ENCODE data around the gene SPSB1. TPM values are rescaled to one million over a fixed set of nuclear protein-coding genes. Genes with fewer than 3 reads are reported as not detected.

Gene SPSB1
- total RNA-seq, 1 donor from 2014 or later = 60.0 TPM

GRCh38 chr1:9246215-9246614 is 46.5 kb upstream of the SPSB1 start:
- no peak for DNase-seq (ENCODE audit: low read depth)
- no peak for TF ChIP-seq CTCF (IDR thresholded peaks at IDR 0.05; ENCODE audit: insufficient read depth, low read length, poor library complexity, severe bottlenecking)

GRCh38 chr1:9246841-9247785 is 45.6 kb upstream of the SPSB1 start:
- DNase-seq (ENCODE audit: low read depth) = no peak
- no peak for TF ChIP-seq CTCF (IDR thresholded peaks at IDR 0.05; ENCODE audit: insufficient read depth, low read length, poor library complexity, severe bottlenecking)
- no peaks in the 10 kb centered on the region for H3K27me3 ChIP-seq (ENCODE audit: control insufficient read depth, insufficient read depth, low read length)
- H3K4me3 ChIP-seq (ENCODE audit: low read depth, low read length) = no peak overlapping the region
- H3K36me3 ChIP-seq (ENCODE audit: control insufficient read depth, insufficient read depth, low read length) = no peaks in the 10 kb centered on the region

More at GRCh38 chr1:9246215-9246614, 46.5 kb upstream of the SPSB1 start:
- no peak overlapping the region for H3K4me3 ChIP-seq (ENCODE audit: low read depth, low read length)
- no peaks in the 10 kb centered on the region for H3K27me3 ChIP-seq (ENCODE audit: control insufficient read depth, insufficient read depth, low read length)
- no peaks in the 10 kb centered on the region for H3K36me3 ChIP-seq (ENCODE audit: control insufficient read depth, insufficient read depth, low read length)

GRCh38 chr1:9247894-9248293 is 44.8 kb upstream of the SPSB1 start:
- Histone ChIP-seq H3K27me3 (ENCODE audit: control insufficient read depth, insufficient read depth, low read length) (no peaks in the 10 kb centered on the region), H3K4me3 (ENCODE audit: low read depth, low read length) (no peak overlapping the region)
- no peak for TF ChIP-seq CTCF (IDR thresholded peaks at IDR 0.05; ENCODE audit: insufficient read depth, low read length, poor library complexity, severe bottlenecking)

GRCh38 chr1:9248341-9249262 is 44.1 kb upstream of the SPSB1 start:
- DNase-seq (ENCODE audit: low read depth) = no peak
- no peaks in the 10 kb centered on the region for H3K36me3 ChIP-seq (ENCODE audit: control insufficient read depth, insufficient read depth, low read length)
- no peak for TF ChIP-seq CTCF (IDR thresholded peaks at IDR 0.05; ENCODE audit: insufficient read depth, low read length, poor library complexity, severe bottlenecking)
- H3K27me3 ChIP-seq (ENCODE audit: control insufficient read depth, insufficient read depth, low read length) = no peaks in the 10 kb centered on the region
- H3K4me3 ChIP-seq (ENCODE audit: low read depth, low read length) = no peak overlapping the region

More at GRCh38 chr1:9247894-9248293, 44.8 kb upstream of the SPSB1 start:
- no peaks in the 10 kb centered on the region for H3K36me3 ChIP-seq (ENCODE audit: control insufficient read depth, insufficient read depth, low read length)
- DNase-seq (ENCODE audit: low read depth) = no peak

GRCh38 chr1:9249263-9249533 is 43.5 kb upstream of the SPSB1 start:
- DNase-seq (ENCODE audit: low read depth) = no peak
- Histone ChIP-seq H3K4me3 (ENCODE audit: low read depth, low read length) (no peak overlapping the region), H3K36me3 (ENCODE audit: control insufficient read depth, insufficient read depth, low read length) (no peaks in the 10 kb centered on the region), H3K27me3 (ENCODE audit: control insufficient read depth, insufficient read depth, low read length) (no peaks in the 10 kb centered on the region)
- no peak for TF ChIP-seq CTCF (IDR thresholded peaks at IDR 0.05; ENCODE audit: insufficient read depth, low read length, poor library complexity, severe bottlenecking)

Measured in kidney epithelial cell (primary cell).